ENCODE measurements around the gene LMO4.

The LMO4 gene

GRCh38 chr1:87367549-87367948, 38.9 kb downstream of the LMO4 start:
- H3K4me1 ChIP-seq (ENCODE audit: control insufficient read depth in 1 of 2, insufficient read depth in 1 of 2, low read depth in 1 of 2, low read length in 1 of 2): no peaks in the 10 kb centered on the region
- no peaks in the 10 kb centered on the region for H3K27me3 ChIP-seq
- no peak overlapping the region for H3K27ac ChIP-seq
- no peaks in the 10 kb centered on the region for H3K36me3 ChIP-seq
- H3K4me3 ChIP-seq (ENCODE audit: low read depth in 1 of 2, low read length in 1 of 2): no peak overlapping the region
- TF ChIP-seq CTCF (IDR thresholded peaks at IDR 0.05): no peak
- H3K9me3 ChIP-seq: no peaks in the 10 kb centered on the region

- Histone ChIP-seq H3K4me3 (ENCODE audit: low read depth in 1 of 2, low read length in 1 of 2) (no peak overlapping the region), H3K9me3 (no peaks in the 10 kb centered on the region), H3K36me3 (no peaks in the 10 kb centered on the region), H3K27ac (no peak overlapping the region), H3K4me1 (ENCODE audit: control insufficient read depth in 1 of 2, insufficient read depth in 1 of 2, low read depth in 1 of 2, low read length in 1 of 2) (no peaks in the 10 kb centered on the region), H3K27me3 (no peaks in the 10 kb centered on the region)
- no peak for TF ChIP-seq CTCF (IDR thresholded peaks at IDR 0.05)
These were observed 40.2 kb downstream of the LMO4 start for GRCh38 chr1:87368907-87369306.

GRCh38 chr1:87369736-87370478, 41.2 kb downstream of the LMO4 start:
- no peak for TF ChIP-seq CTCF (IDR thresholded peaks at IDR 0.05)
- no peak overlapping the region for H3K4me3 ChIP-seq (ENCODE audit: low read depth in 1 of 2, low read length in 1 of 2)
- no peaks in the 10 kb centered on the region for H3K36me3 ChIP-seq
- H3K9me3 ChIP-seq: no peaks in the 10 kb centered on the region
- no peaks in the 10 kb centered on the region for H3K4me1 ChIP-seq (ENCODE audit: control insufficient read depth in 1 of 2, insufficient read depth in 1 of 2, low read depth in 1 of 2, low read length in 1 of 2)
- H3K27me3 ChIP-seq: no peaks in the 10 kb centered on the region
- H3K27ac ChIP-seq: no peak overlapping the region

GRCh38 chr1:87370544-87370943, 41.9 kb downstream of the LMO4 start:
- Histone ChIP-seq H3K27ac (no peak overlapping the region), H3K4me1 (ENCODE audit: control insufficient read depth in 1 of 2, insufficient read depth in 1 of 2, low read depth in 1 of 2, low read length in 1 of 2) (no peaks in the 10 kb centered on the region), H3K36me3 (no peaks in the 10 kb centered on the region), H3K9me3 (no peaks in the 10 kb centered on the region), H3K27me3 (no peaks in the 10 kb centered on the region), H3K4me3 (ENCODE audit: low read depth in 1 of 2, low read length in 1 of 2) (no peak overlapping the region)
- TF ChIP-seq CTCF (IDR thresholded peaks at IDR 0.05): no peak

- Histone ChIP-seq H3K4me3 (ENCODE audit: low read depth in 1 of 2, low read length in 1 of 2) (no peak overlapping the region), H3K9me3 (no peaks in the 10 kb centered on the region), H3K4me1 (ENCODE audit: control insufficient read depth in 1 of 2, insufficient read depth in 1 of 2, low read depth in 1 of 2, low read length in 1 of 2) (no peaks in the 10 kb centered on the region), H3K27me3 (no peaks in the 10 kb centered on the region), H3K27ac (no peak overlapping the region), H3K36me3 (no peaks in the 10 kb centered on the region)
- no peak for TF ChIP-seq CTCF (IDR thresholded peaks at IDR 0.05)
These were observed 50.6 kb downstream of the LMO4 start for GRCh38 chr1:87379306-87379705.

Data from neutrophil (primary cell).